Kidney epithelial cell (primary cell): ENCODE results near the gene LRIG3. TPM values are rescaled to one million over a fixed set of nuclear protein-coding genes. Genes with fewer than 3 reads are reported as not detected.

Source experiments
- DNase-seq: peaks from one replicate; pipeline ENCODE4 v3.0.0-alpha.2; 2010; ENCODE audit warnings: low read depth
- H3K27me3 ChIP-seq: 2 replicates; pipeline ENCODE4 v1.6.0; 2011; ENCODE audit warnings: low read length; ENCODE audit not compliant: control insufficient read depth, insufficient read depth
- H3K36me3 ChIP-seq: 2 replicates; pipeline ENCODE4 v1.5.1; 2011; ENCODE audit warnings: low read length; ENCODE audit not compliant: control insufficient read depth, insufficient read depth
- H3K4me3 ChIP-seq: 2 replicates; pipeline ENCODE4 v1.5.1; 2011; ENCODE audit warnings: low read depth, mild to moderate bottlenecking, control low read depth, low read length
- total RNA-seq: library from RNA; depleted of rRNA; stranded (reverse); fragments of >200 nt; gene quantifications from 2 replicates; pipeline ENCODE4 v1.2.3, GENCODE V29; 2015
- TF ChIP-seq, protein P1 (sequence below): IDR thresholded peaks from 2 replicates; pipeline ENCODE4 v1.5.1; 2011; ENCODE audit warnings: mild to moderate bottlenecking, moderate library complexity, low read length, control low read depth, inconsistent platforms; ENCODE audit not compliant: insufficient read depth, poor library complexity, severe bottlenecking

LRIG3 gene
- total RNA-seq, 1 donor from 2014 or later = 57.9 TPM

DNA sequence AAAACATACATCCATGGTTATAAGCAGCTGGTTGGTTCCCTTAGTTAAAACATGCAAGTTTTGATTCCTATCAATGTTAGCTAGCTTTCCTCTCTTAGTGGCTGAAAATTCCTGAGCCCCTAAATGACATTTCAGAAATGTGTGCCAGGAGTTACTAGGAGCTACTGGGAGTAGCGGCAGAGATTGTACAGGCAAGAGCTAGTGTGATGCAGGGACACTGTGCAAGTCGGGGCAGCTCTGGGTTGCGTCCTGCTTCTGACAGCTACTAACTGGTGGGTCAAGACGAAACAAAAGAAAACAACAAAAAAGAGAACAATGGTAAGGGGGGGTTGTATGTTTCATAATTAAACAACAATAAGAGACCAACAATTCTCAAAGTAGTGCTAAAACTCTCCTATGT is 35.4 kb downstream of the LRIG3 start:
- Histone ChIP-seq H3K27me3 (no peaks in the 10 kb centered on the region), H3K4me3 (no peak overlapping the region), H3K36me3 (peaks cover 2% of the 10 kb centered on the region)
- no peak for DNase-seq
- TF ChIP-seq, protein P1, sequence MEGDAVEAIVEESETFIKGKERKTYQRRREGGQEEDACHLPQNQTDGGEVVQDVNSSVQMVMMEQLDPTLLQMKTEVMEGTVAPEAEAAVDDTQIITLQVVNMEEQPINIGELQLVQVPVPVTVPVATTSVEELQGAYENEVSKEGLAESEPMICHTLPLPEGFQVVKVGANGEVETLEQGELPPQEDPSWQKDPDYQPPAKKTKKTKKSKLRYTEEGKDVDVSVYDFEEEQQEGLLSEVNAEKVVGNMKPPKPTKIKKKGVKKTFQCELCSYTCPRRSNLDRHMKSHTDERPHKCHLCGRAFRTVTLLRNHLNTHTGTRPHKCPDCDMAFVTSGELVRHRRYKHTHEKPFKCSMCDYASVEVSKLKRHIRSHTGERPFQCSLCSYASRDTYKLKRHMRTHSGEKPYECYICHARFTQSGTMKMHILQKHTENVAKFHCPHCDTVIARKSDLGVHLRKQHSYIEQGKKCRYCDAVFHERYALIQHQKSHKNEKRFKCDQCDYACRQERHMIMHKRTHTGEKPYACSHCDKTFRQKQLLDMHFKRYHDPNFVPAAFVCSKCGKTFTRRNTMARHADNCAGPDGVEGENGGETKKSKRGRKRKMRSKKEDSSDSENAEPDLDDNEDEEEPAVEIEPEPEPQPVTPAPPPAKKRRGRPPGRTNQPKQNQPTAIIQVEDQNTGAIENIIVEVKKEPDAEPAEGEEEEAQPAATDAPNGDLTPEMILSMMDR = no peak

DNA sequence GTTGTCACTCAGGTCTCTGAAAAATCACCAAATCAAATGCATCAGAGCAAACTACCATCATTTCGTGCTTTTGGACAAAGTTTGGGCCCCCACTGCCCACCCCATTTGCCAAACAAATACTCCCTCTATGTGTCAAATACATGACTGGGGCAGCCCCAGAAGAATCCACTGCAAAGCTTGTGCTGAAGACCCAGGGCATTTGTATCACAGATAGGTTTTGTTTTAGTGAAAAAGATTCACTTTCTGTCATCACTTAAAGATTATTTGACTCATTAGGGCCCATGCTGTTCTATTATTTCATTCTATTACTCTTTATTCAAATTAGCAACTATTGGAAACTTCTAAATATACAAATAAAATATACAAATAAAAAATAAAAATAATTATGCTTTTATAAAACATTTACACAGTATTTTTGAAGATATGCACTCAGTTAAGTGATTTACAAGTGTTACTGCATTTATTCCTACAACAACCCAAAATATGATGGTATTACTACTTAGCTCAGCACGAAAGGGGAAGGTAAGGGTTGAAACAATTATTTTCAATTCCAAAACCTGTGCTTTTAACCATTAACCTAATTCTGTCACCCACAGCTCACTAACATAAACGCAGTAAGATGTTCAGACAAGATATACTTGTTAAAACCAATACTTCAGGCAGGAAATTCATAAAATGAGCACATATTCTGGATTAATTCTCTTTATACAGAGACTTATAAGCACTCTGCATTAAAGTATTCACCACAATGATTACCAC is 36.5 kb downstream of the LRIG3 start:
- H3K36me3 ChIP-seq = peaks cover 2% of the 10 kb centered on the region
- no peaks in the 10 kb centered on the region for H3K27me3 ChIP-seq
- H3K4me3 ChIP-seq = no peak overlapping the region
- no peak for DNase-seq
- TF ChIP-seq, protein P1 = no peak

DNA sequence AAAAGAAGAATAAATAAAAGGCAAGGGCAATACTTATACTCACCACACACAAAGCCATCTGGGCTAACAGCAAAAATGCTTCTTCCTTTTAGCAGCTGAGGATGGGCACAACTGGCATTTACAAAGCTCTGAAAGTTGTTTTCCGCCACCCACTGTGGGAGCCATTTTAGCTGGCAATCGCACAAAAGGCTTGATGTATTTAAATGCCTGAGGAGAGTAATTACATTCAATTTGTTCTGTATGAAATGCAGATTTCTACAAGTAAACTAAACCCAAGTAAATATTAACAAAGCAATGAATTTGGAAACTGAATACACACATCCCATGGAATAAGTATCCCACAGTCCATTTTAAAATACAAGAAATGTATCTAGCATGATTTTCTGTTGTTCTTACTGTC is 37.5 kb downstream of the LRIG3 start:
- Histone ChIP-seq H3K27me3 (no peaks in the 10 kb centered on the region), H3K36me3 (peaks cover 2% of the 10 kb centered on the region), H3K4me3 (no peak overlapping the region)
- TF ChIP-seq, protein P1 = no peak
- DNase-seq = no peak

GRCh38 chr12:58881816-58882215 is 38.5 kb downstream of the LRIG3 start:
- no peak for DNase-seq
- H3K4me3 ChIP-seq = no peak overlapping the region
- H3K27me3 ChIP-seq = no peaks in the 10 kb centered on the region
- TF ChIP-seq, protein P1 = no peak
- H3K36me3 ChIP-seq = peaks cover 2% of the 10 kb centered on the region

GRCh38 chr12:58880639-58881038 is 39.7 kb downstream of the LRIG3 start:
- no peak for DNase-seq
- H3K4me3 ChIP-seq = no peak overlapping the region
- H3K27me3 ChIP-seq = no peaks in the 10 kb centered on the region
- TF ChIP-seq, protein P1 = no peak
- H3K36me3 ChIP-seq = peaks cover 2% of the 10 kb centered on the region

DNA sequence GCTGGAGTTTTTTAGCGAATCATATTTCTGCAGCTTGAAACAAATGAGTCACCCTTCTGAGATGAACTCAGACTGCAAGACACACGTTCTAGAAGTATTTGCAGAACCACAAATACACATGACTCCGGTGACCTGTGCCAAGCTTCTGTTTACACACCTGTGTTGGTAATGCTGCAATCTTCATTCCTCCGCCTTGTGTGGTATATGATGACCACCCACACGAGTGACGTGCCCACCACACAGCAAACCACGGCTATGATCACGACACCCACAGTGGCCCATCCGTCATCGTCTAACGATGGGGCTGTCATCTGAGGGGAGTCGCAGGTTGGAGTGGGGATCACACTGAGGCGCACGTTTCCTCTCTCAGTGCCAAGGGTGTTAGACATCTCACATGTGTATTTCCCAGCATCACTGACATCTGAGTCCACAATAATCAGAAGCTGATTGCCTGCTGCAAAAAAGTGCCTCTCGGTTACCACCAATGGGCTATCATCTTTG is 43.0 kb downstream of the LRIG3 start:
- Histone ChIP-seq H3K36me3 (peaks cover 5% of the 10 kb centered on the region), H3K4me3 (no peak overlapping the region), H3K27me3 (no peaks in the 10 kb centered on the region)
- TF ChIP-seq, protein P1 = no peak
- DNase-seq = peak; percentile 100
